ENCODE data around the gene INSYN1. TPM values are rescaled to one million over a fixed set of nuclear protein-coding genes. Genes with fewer than 3 reads are reported as not detected.

INSYN1 gene
- total RNA-seq, 4 donors from 2014 or later: 0.77 to 13.5 (median 6.9) TPM

GRCh38 chr15:73700041-73700842, 52.9 kb downstream of the INSYN1 start:
- Histone ChIP-seq H3K36me3 (no peaks in the 10 kb centered on the region), H3K27me3 (no peaks in the 10 kb centered on the region), H3K4me3 (no peak overlapping the region), H3K9me3 (no peaks in the 10 kb centered on the region), H3K27ac (no peak overlapping the region), H3K4me1 (peaks cover 0 to 10% of the 10 kb centered on the region in 2 donors)
- TF ChIP-seq CTCF (IDR thresholded peaks at IDR 0.05) (peak; percentile 86 to 89 (median 87)), POLR2A (IDR thresholded peaks at IDR 0.05) (no peak)
- peak; percentile 78 to 82 for DNase-seq
- intact Hi-C loops (cut with DNase I; ENCODE audit: low total_unique reads): no loop called here

DNA sequence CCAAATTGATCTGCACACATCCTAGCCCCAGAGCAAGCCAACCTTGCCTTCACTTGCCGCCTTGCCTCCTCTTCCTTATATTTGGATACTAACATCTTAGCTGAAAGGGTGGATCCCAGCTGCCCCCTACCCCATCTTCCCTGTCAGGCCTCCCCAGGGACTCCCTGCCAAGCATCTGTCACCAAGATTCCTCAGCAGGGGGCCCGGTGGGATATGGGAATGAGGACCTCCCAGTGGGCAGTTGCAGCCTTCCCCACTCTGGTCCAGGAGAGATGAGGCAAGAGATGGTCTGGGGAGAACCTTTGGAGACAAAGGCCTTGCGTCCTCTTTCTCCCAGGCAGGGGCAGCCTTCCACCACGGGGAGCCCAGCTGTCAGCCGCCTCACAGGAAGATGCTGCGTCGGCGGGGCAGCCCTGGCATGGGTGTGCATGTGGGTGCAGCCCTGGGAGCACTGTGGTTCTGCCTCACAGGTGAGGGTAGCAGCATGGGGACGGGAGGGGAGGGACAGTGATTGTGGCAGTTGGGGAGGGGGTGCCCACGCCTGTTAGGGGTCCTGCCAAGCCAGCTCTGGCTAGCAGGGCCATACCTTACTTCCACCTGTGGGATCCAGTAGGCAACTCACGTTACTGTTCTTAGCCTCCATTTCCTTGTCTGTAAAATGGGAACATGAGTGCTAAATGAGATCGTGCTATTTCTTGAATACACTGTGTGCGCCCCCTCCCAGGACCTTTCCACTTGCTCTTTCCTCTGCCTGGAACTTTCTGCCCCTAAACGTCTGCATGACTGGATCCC, 53.7 kb downstream of the INSYN1 start:
- Histone ChIP-seq H3K4me3 (no peak overlapping the region), H3K4me1 (peaks cover 0 to 10% of the 10 kb centered on the region in 2 donors), H3K27me3 (no peaks in the 10 kb centered on the region), H3K9me3 (no peaks in the 10 kb centered on the region), H3K27ac (no peak overlapping the region), H3K36me3 (no peaks in the 10 kb centered on the region)
- DNase-seq: no peak
- TF ChIP-seq CTCF (IDR thresholded peaks at IDR 0.05) (no peak), POLR2A (IDR thresholded peaks at IDR 0.05) (no peak)
- intact Hi-C loops (cut with DNase I; ENCODE audit: low total_unique reads): loop anchor here (10.0 kb wide), 1 partner anchor 65 kb away; the partner anchor contains the start of gene NPTN

DNA sequence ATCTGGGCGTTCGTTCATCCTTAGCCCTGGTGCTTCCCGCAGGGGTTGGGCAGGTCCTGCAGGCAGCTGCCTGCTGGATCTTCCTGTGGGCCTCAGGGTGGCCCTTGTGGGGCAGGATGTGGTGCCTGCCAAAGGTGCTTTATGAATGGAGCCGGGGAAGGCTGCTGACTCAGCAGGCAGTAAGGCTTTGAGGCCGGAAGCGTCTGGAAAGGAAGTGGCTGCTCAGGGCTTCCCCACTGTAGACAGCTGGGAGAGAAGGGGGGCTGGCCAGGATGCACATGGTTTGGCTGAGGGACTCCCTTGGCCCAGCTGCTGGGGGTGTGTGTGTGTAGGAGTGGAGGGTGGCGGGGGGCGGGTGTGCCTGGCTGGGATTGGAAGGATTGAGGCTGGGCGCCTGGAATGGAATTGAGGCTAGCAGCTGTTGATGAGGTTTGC, 56.1 kb downstream of the INSYN1 start:
- H3K27ac ChIP-seq: peak overlapping the region in 1 of 2 donors; percentile 8
- H3K9me3 ChIP-seq: no peaks in the 10 kb centered on the region
- TF ChIP-seq POLR2A (IDR thresholded peaks at IDR 0.05) (no peak), CTCF (IDR thresholded peaks at IDR 0.05) (no peak)
- peak; percentile 82 to 84 for DNase-seq
- H3K4me1 ChIP-seq: peaks cover 0 to 10% of the 10 kb centered on the region in 2 donors
- no peaks in the 10 kb centered on the region for H3K27me3 ChIP-seq
- H3K4me3 ChIP-seq: no peak overlapping the region
- no peaks in the 10 kb centered on the region for H3K36me3 ChIP-seq
- intact Hi-C loops (cut with DNase I; ENCODE audit: low total_unique reads): loop anchor here (10.0 kb wide), 1 partner anchor 62 kb away; the partner anchor contains the start of gene NPTN

GRCh38 chr15:73696641-73697001, 56.5 kb downstream of the INSYN1 start:
- no peak for TF ChIP-seq CTCF (IDR thresholded peaks at IDR 0.05)
- no peak for TF ChIP-seq POLR2A (IDR thresholded peaks at IDR 0.05)
- Histone ChIP-seq H3K9me3 (no peaks in the 10 kb centered on the region), H3K4me1 (peaks cover 0 to 10% of the 10 kb centered on the region in 2 donors), H3K36me3 (no peaks in the 10 kb centered on the region), H3K27me3 (no peaks in the 10 kb centered on the region), H3K27ac (no peak overlapping the region), H3K4me3 (no peak overlapping the region)
- intact Hi-C loops (cut with DNase I; ENCODE audit: low total_unique reads): loop anchor here (10.0 kb wide), 1 partner anchor 62 kb away; the partner anchor contains the start of gene NPTN
- no peak for DNase-seq

Data from uterus (tissue), 4 donors.